ENCODE data around the gene TSPEAR. TPM values are rescaled to one million over a fixed set of nuclear protein-coding genes. Genes with fewer than 3 reads are reported as not detected.

The TSPEAR gene
- total and polyA plus RNA-seq, 2 of the 13 experiments (the other 11 are each of a cell fraction or from before 2014, with no cell fraction given), result 0.07 to 0.32 TPM

- WGBS (ENCODE audit: low lambda C conversion rate), result 83% methylated on average over 8 of the region's 10 CpGs
- no peak overlapping the region for H3K9ac ChIP-seq (ENCODE audit: insufficient read depth, low read depth, low read length)
- in situ Hi-C loops (cut with HindIII; ENCODE audit: extremely low pct_ligation_motif_present, low pct_unique_long_range_greater_than_20kb), result no loop called here
Measured at GRCh38 chr21:44576025-44576420, 135.3 kb downstream of the TSPEAR start.

More at GRCh38 chr21:44576025-44576420, 135.3 kb downstream of the TSPEAR start:
- Histone ChIP-seq H3K4me3 (replicated peaks in 1 of 3; ENCODE audit: insufficient read depth in 1 of 3, low read depth in 2 of 3, low read length in 3 of 3) (no peak overlapping the region), H2AFZ (ENCODE audit: low read length) (no peak overlapping the region), H3K9me3 (ENCODE audit: low read length) (peaks cover 12% of the 10 kb centered on the region), H4K20me1 (ENCODE audit: insufficient read depth, low read length) (no peaks in the 10 kb centered on the region), H3K27ac (ENCODE audit: extremely low read length, insufficient read depth, low read length) (no peak overlapping the region), H3K79me2 (ENCODE audit: insufficient read depth, low read length) (no peaks in the 10 kb centered on the region), H3K36me3 (replicated peaks in 1 of 2; ENCODE audit: control insufficient read depth in 1 of 2, insufficient read depth in 2 of 2, low read length in 2 of 2) (no peaks in the 10 kb centered on the region), H3K27me3 (ENCODE audit: control insufficient read depth in 1 of 2, insufficient read depth in 2 of 2, low read length in 2 of 2) (no peaks in the 10 kb centered on the region), H3K4me2 (ENCODE audit: low read depth, low read length) (no peak overlapping the region), H3K4me1 (ENCODE audit: insufficient read depth, low read length) (peaks cover 32% of the 10 kb centered on the region)
- ATAC-seq (no peak), FAIRE-seq (no peak), DNase-seq (ENCODE audit: low spot score) (no peak)
- intact Hi-C loops (cut with micrococcal nuclease; ENCODE audit: unreplicated experiment), result no loop called here
- BruUV-seq (replicated peaks), result no TSS peak
- no peak for TF ChIP-seq ZFP36 (IDR thresholded peaks at IDR 0.05; ENCODE audit: borderline replicate concordance, low read depth, low read length, partially characterized antibody)
- TF ChIP-seq NBN (conservative IDR thresholded peaks at IDR 0.05), result no peak
- TF ChIP-seq CEBPZ (IDR thresholded peaks at IDR 0.05; ENCODE audit: low read length), result no peak
- no peak for TF ChIP-seq PHF20 (CRISPR knock-in tag; IDR thresholded peaks at IDR 0.05)
- CTCF ChIA-PET (ENCODE audit: low intra/inter-chr PET ratio, low total read pairs), result no interaction called here
- POLR2A ChIA-PET, result no interaction called here
